ENCODE data around the gene CDK6.

Gene CDK6

DNA sequence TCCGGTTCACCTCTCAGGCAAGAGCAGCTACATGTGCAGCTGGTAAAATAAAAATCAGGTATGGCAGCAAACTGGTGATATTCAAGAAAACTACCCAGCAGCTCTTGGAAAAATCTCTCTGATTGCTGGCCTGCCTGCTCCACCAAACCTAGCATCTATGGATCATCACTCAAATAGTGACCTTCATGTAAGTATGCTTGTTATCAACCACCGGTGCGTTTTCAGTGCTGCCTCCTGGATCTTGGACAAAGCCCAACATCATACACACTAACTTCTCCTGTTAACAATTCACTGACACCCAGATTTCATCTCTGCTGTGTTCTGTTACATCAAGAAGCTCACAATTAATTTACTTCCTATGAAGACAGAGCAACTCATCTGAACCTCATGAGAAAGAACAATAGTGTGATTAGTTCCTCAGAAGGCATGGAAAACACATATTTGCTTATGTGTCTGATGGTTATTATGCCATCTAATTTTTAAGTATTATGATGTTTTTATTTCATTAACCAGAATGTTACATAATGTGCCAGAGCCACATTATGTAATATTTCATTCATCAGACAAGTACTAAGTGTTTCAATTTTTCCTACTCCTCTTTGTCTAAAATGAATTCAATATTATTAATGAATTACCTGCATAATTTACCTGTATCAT lies 8.8 kb downstream of the CDK6 start:
- DNase-seq, result no peak

GRCh38 chr7:92826258-92826938 lies 10.0 kb downstream of the CDK6 start:
- DNase-seq, result no peak

GRCh38 chr7:92824901-92825480 lies 11.4 kb downstream of the CDK6 start:
- no peak for DNase-seq

- DNase-seq, result no peak
These were observed 11.9 kb downstream of the CDK6 start for GRCh38 chr7:92824450-92824849.

DNA sequence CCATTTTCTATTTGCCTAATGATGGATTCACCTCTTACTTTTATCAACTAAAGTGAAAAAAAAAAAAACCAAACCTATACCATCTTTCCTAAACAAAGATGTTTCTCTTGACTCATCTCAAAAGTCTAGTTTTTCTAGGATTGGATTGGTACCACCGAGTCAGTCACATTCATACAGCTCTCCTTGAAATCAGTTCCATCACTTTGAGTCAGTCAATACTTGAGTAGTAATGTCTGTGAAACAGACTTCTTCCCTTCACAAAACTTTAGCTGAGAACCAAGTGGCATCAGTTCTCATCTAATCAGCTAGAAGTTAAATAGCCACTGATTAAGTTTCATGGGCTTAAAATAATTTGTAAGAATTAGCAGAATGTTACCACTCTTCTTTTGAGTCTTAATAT lies 13.3 kb downstream of the CDK6 start:
- DNase-seq, result no peak

DNA sequence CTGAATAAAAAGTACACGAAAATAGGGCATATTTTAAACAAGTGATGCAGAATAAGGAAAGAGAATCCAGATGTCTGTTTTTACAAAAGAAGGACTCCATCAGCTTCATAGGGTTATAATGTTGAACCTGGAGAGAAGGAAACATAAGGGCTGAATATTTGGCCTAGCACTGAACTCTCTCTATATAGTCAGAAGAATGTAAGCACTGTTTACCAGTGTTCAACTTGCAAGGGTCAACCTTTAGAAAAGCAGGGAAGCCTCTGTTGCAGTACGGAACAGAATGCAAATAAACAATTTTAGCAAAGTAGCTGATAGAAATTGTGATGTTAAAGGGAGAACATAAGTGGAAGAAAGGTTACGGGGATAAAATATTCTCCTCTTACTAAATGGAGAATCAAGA lies 16.2 kb downstream of the CDK6 start:
- no peak for DNase-seq

GRCh38 chr7:92817398-92817797 lies 19.0 kb downstream of the CDK6 start:
- no peak for DNase-seq

- DNase-seq, result no peak
These were observed 21.0 kb downstream of the CDK6 start for GRCh38 chr7:92815412-92815811.

DNA sequence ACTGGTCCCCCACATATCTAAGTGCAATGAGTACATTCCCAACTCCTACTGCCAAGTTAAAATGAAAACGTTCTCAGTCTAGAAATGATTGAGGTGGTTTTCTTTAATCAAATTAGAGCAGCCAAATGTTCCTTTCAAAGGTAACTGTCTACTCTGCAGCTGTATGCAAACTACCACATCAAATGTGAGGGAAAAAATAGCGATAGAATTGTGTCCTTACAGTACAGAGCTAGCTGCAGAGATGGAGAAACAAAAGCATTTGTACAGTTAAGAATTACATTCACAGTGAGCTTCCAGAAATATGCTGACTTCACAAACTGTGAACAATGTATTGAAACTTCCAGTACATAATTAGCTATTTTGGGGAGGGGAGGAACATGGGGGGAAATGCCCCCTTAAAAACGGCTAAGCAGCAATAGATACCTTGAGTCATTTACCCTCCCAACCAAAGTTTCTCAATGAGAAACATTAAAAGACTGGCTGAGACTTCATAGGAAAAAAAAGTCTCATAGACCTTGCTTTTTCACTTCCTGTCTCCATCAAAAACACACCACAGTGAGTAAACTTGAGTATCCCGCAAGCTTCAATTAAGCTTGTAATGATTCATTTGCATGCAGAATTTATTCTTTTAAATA lies 22.9 kb downstream of the CDK6 start:
- DNase-seq, result no peak

- DNase-seq, result no peak
These were observed 25.2 kb downstream of the CDK6 start for GRCh38 chr7:92811158-92811557.

DNA sequence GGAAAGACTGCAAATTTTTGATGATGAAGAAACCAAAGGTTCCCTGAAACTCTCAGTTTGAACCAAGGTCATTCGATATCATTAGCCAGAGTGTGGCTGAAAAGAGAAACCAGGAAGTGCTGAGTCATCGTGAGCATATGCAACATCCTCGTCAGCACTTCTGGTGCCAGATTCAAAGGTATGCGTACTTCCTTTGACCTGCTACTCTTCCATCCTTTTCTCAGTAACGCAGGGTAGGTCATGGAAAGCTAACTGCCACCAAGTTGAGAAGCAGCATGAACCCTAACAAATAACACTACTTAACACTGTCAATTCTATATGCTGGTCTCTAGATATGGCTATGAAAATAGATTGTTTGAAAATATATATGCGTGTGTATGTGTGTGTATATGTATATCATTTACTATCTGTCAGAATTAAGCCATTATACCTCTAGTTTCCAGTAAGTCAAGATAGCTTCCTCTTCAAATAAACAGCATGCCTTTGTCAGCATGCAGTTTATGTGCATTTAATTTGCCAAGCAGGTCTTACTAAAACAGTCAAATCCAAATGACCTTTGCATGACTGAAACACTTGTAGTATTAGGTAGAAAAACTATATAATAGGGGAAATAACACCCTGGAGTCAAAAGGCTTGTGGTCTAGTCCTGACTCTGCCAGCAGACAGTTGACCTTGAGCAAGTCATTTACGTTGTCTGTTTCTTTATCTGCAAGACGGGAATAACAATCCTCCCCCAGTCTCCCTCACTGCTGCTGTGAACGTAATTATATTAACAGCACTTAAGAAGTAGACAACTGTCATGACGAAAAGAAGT lies 26.4 kb downstream of the CDK6 start:
- peak in 7 of 58 donors; percentile 2 to 20 (median 12) for DNase-seq

DNA sequence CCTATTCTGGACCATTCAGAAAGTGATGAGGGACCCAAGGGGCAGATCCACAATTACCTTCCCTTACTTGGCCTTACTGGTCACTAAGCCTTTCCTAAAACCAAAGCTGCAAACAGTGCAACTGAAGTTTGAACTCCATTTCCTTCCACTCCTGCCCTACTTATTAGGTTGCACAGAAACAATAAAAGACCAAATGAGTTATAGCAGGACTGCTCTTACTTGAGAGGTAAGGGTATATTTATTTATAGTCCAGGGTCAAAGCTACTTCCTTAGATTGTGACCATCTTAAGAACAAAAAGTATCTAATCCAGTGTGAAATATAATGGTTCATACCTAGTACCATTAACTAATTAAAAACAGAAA lies 27.0 kb downstream of the CDK6 start:
- no peak for DNase-seq

- no peak for DNase-seq
These were observed 27.7 kb downstream of the CDK6 start for GRCh38 chr7:92808635-92809034.

DNA sequence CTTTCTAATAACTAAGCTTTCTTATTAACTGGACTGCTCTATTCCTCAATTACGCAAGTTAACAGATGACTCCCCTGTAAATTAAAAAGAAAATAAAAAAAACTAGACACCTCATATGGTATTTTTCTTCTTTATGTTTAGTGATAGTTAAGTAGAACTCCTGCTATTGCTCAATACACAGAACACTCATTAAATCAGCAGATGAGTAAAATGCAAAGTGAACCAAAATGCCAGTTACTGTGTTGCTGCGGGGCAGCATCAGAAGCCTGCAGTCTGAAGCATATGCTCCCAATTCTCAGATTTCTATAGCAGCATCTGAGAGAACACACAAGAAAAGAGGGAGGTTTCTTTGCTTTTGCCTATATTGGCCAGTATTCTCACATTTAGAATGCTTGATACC lies 28.4 kb downstream of the CDK6 start:
- no peak for DNase-seq

- no peak for DNase-seq
These were observed 29.9 kb downstream of the CDK6 start for GRCh38 chr7:92806496-92806895.

- no peak for DNase-seq
These were observed 34.0 kb downstream of the CDK6 start for GRCh38 chr7:92802406-92802805.

- no peak for DNase-seq
These were observed 36.7 kb downstream of the CDK6 start for GRCh38 chr7:92799446-92800211.

GRCh38 chr7:92798517-92799249 lies 37.7 kb downstream of the CDK6 start:
- no peak for DNase-seq

DNA sequence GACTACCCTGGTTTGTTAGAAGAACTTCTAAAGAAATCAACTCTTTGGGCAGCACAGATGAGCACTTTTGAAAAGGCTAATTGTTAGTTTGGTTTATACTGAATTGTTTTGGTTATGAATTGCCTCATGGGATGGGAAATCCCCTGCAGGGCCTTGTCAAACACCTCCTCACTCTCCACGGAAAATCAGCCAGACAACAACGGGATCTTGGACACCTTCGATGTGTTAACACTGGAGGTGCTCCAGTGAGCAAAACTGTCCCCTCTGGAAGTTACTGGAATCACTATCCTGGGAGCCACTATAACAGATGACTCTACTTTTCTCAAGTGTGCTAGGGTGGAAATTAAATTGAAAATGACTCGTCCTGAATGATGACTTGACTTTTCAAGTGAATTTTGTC lies 38.7 kb downstream of the CDK6 start:
- DNase-seq, result no peak

GRCh38 chr7:92797284-92797683 lies 39.1 kb downstream of the CDK6 start:
- DNase-seq, result no peak
